NCI-H1105 treated with DMSO at 0.1 percent for 48 hours (cell line): ENCODE results near the gene NFATC2.

ENCODE experiments used
- DNase-seq: peaks from one replicate; lab custom pipeline; 2025; lab: John Stamatoyannopoulos, UW

The NFATC2 gene

DNA sequence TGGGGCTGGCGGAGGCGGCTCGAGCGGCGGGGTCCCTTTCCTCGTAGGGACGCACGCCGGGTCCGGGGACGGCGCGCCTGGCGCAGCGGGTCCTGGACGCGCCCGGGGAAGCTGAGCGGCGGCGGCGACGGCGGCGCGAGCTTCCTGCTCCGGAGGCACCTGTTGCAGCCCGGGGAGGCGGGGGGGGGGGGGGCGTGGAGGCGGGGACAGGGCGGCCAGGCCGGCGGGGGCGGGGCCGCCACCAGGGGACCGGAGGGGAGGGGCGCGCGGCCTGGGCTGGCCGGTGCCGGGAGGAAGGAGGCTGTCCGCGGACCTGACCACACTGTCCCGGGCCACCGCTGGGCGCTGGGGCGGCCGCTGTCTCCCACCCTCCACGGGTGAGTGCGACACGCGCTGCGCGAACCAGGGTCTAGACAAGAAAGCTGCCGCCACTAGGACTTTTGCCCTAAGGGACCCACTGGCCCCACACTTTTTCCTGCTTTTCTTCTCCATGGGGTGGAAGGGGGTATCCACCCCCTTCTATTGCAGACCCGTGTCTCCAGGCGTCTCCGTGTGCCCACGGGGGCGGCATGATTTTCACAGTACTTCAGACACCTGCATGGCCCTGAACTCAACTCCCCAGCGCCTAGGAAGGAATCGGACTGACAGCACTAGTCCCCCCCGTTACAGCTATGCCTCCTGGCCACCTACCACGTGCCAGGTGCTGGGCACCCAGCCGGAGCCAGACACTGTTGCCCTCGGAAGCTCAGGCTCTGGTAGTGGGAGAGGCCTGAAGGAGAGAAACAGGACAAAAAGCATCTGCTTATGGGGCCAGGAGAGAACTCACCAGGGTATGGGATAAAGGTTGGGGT lies at the start of gene NFATC2:
NFATC2 (minus strand) TSS at position 149 of the 851 bp plus-strand sequence. CDS start 220 bp downstream, outside the sequence.
- DNase-seq, result peak; percentile 34

GRCh38 chr20:51591871-51592270 lies 49.4 kb upstream of the NFATC2 start:
- no peak for DNase-seq

DNA sequence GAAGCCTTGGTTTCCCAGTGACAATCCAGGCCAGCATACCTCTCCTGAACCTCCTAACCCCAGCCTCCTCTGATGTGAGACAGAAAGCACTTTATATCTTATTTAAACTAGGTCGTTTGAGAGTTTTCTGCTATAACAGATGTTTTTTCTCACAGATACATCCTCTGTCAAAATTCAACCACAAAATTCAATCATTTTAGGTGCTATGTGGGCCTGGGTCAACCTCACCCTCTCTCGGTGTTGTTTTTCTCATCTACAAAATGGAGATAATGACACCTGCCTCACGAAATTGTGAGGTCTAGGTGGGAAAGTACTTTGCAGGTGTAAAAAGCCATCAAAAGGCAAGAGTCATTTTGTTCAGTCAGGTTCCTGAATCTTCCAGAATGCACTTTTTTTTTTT lies 46.2 kb upstream of the NFATC2 start:
- DNase-seq, result no peak

DNA sequence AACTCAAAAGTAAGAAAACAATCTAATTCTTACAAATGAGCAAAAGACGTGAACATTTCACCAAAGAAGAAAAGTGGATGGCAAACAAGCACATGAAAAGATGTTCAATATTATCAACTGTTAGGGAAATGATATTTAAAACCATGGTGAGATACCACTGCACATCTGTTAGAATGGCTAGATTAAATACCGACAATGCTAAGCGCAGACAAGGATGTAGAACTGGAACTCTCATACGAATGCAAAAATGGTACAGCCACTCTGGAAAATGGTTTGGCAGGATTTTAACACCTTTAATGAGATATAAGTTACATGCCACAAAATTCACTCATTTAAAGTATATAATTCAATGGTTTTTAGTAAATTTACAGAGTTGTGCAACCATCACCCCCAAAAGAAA lies 44.6 kb upstream of the NFATC2 start:
- DNase-seq, result no peak

GRCh38 chr20:51586005-51586440 lies 43.5 kb upstream of the NFATC2 start:
- DNase-seq, result no peak

GRCh38 chr20:51585148-51585547 lies 42.6 kb upstream of the NFATC2 start:
- no peak for DNase-seq

GRCh38 chr20:51584737-51585136 lies 42.2 kb upstream of the NFATC2 start:
- DNase-seq, result no peak

DNA sequence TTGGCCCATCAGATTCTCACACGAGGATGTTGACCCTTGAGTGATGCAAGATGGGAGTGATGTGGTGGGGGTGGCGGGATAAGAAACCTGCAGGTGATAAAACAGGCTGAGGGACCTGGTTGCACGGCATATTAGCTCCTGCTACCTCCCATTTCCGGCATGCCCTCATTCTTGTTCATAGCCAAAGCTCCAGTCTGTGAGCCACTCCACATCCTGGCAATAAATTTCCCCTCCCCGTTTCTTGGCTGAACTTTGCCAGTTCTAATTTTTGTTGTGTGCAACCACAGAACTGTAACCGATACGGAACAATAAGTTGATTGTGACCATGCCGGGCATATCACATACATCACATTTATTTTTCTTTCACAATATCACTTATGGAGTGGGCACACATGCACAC lies 41.6 kb upstream of the NFATC2 start:
- no peak for DNase-seq

- no peak for DNase-seq
These were observed 41.0 kb upstream of the NFATC2 start for GRCh38 chr20:51583499-51583898.

- peak; percentile 73 for DNase-seq
These were observed 40.6 kb upstream of the NFATC2 start for GRCh38 chr20:51583073-51583472.

- DNase-seq, result no peak
These were observed 39.1 kb upstream of the NFATC2 start for GRCh38 chr20:51581571-51581970.

- no peak for DNase-seq
These were observed 36.6 kb upstream of the NFATC2 start for GRCh38 chr20:51579137-51579536.

- no peak for DNase-seq
These were observed 35.6 kb upstream of the NFATC2 start for GRCh38 chr20:51578145-51578459.

DNA sequence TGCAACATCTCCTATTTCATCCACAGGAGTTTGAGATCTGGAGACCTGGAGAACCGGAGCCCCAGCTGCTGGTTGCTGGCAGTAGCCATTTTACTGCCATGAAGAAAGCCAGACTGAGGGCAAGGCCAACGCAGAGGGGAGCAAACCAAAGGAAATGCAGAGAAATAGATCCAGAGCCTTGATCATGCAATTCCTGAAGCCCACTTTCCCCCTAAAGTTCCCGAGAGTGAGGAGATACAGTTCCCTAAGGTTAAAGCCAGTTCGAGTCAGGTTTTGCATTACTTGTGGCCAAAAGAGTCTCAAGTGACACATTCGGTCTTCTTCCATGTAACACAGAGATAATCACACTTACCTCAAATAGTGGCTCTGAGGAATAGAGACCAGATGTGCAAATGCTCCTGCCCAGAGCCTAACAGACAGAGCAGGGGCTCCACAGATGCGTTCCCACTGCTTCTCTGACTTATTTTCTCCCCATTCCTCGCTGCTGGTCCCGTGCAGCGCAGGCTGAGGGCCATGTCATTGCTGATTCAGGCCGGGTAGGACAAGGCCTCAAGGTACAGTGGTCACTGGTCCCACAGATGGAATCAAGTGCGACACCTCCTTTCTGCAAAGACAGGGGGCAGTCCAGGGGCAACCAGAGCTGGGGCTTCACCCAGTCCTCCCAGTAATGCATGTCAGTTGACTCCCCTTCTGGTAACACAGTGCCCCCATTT lies 35.1 kb upstream of the NFATC2 start:
- no peak for DNase-seq

- DNase-seq, result no peak
These were observed 33.0 kb upstream of the NFATC2 start for GRCh38 chr20:51575486-51575885.

- no peak for DNase-seq
These were observed 31.9 kb upstream of the NFATC2 start for GRCh38 chr20:51574248-51575033.

DNA sequence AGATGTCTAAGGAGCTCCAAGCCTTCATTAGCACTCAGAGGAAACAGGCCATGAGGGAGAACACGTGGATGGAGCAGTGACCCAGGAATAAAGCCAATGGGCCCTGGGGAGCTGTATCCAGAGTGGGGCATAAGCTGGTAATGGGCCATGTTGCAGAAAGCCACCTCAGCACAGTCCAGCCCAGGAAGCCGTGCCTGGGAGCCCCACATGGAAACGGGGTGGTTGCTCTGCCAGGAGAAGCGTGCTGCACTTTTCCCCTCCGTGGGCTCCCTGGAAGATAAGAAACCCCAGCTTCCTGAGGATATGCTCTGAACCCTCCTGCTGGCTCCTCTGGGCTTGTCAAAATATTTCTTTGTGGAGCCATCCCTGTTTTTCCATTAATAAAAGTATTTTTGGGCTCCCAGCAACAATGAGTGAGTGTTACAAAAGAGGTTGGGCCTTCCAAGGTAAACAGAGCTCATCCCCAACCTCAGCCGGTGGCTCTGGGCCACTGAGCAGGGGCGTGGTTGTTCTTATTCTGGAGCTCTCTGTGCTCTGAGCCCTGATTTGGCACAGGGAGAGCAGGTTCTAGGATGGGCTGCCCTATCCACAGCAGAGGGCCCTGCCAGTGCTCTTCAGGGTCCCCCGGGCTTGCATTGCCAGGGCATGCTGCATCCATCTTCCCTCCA lies 31.2 kb upstream of the NFATC2 start:
- no peak for DNase-seq

DNA sequence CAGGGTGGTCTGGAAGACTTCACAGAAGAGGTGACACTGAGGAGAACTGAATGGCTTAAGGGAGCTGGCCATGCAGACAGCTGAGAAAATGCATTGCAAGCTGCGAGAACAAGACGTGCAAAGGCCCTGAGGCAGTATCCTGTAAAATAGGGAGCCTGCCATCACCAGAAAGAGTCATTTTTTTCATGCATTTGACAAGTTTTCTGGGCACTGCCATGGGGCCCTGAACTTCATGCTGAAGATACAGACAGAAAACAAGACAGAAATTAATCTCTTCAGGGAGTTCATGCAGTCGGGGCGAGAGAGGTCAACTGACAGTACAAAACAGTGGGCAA lies 28.9 kb upstream of the NFATC2 start:
- no peak for DNase-seq

- DNase-seq, result no peak
These were observed 28.4 kb upstream of the NFATC2 start for GRCh38 chr20:51570739-51571459.

GRCh38 chr20:51569815-51570738 lies 27.6 kb upstream of the NFATC2 start:
- DNase-seq, result no peak
